LNCaP clone FGC (cell line): ENCODE measurements around the gene HEG1.

ENCODE experiments used
- DNase-seq: peaks from one replicate; pipeline ENCODE4 v3.0.0-alpha.2; 2011; ENCODE audit warnings: low read depth
- H3K4me3 ChIP-seq: 2 replicates; pipeline ENCODE4 v1.5.1; 2011; ENCODE audit warnings: mild to moderate bottlenecking, low read depth, low read length, control low read depth
- TF ChIP-seq, protein P1 (sequence below): IDR thresholded peaks from 2 replicates; pipeline ENCODE4 v1.5.1; 2012; ENCODE audit warnings: mild to moderate bottlenecking; ENCODE audit not compliant: control insufficient read depth, insufficient read depth; ENCODE audit errors: extremely low read depth

The HEG1 gene

GRCh38 chr3:124950026-124950425 is 105.8 kb downstream of the HEG1 start:
- no peak for DNase-seq
- TF ChIP-seq, protein P1, sequence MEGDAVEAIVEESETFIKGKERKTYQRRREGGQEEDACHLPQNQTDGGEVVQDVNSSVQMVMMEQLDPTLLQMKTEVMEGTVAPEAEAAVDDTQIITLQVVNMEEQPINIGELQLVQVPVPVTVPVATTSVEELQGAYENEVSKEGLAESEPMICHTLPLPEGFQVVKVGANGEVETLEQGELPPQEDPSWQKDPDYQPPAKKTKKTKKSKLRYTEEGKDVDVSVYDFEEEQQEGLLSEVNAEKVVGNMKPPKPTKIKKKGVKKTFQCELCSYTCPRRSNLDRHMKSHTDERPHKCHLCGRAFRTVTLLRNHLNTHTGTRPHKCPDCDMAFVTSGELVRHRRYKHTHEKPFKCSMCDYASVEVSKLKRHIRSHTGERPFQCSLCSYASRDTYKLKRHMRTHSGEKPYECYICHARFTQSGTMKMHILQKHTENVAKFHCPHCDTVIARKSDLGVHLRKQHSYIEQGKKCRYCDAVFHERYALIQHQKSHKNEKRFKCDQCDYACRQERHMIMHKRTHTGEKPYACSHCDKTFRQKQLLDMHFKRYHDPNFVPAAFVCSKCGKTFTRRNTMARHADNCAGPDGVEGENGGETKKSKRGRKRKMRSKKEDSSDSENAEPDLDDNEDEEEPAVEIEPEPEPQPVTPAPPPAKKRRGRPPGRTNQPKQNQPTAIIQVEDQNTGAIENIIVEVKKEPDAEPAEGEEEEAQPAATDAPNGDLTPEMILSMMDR, result no peak
- H3K4me3 ChIP-seq, result no peak overlapping the region

DNA sequence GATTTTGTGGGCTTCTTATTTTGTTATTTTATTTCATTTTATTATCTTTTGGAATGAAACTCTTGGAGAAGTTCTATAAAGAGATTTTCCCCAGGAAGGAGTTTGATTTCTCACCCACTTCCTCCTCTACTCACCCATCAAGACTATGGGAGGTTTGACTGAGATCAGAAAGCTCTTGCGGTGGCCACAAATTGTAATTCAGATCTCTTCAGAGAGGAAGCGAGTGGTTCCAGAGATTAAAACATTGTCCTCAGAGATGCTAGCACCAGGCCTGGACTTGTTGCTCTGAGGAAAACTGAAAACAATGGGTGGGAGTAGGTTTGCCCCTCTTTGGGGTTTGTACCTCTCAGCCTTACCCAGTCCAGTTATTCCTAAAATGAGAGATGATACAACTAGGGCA is 113.2 kb downstream of the HEG1 start:
- TF ChIP-seq, protein P1, result no peak
- no peak overlapping the region for H3K4me3 ChIP-seq
- DNase-seq, result no peak

DNA sequence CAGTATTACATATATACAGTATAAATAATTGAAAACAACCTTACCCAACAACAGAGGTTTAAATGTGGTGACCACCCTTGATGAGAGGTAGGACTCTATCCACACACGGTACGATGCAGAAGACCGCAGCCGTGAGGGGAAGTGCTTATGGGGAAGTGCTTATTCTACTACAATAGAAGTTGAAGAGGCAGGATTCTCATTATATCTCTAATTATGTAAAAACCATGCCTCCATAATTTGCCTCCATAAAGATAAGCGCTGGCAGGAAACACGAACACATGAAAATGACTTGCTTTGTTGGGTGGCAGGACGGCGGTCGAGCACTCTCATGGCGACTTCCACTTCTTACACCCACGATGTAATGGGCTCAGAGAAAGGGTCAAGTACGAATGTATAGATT is 114.0 kb downstream of the HEG1 start:
- H3K4me3 ChIP-seq, result no peak overlapping the region
- TF ChIP-seq, protein P1, result no peak
- no peak for DNase-seq

DNA sequence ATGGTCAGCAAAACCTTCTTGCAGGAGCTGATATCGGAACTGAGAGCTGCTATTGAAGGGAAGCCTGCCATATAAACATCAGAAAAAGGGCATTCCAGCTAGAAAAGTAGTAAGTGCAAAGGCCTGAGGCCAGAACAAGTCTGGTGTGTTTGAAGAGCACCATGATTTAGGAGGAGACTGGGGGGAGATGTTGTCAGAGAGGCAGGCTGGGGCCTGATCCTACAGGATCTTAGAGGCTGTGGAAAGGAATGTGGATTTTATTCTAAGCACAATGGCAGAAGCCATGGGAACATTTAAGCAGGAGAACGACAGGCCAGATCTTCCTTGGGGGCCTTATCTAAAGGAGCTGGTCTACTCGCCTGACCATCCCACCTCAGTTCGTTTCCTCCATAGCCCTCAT is 116.1 kb downstream of the HEG1 start:
- DNase-seq, result no peak
- TF ChIP-seq, protein P1, result no peak
- no peak overlapping the region for H3K4me3 ChIP-seq

GRCh38 chr3:124938896-124939295 is 116.9 kb downstream of the HEG1 start:
- DNase-seq, result no peak
- TF ChIP-seq, protein P1, result no peak
- H3K4me3 ChIP-seq, result no peak overlapping the region

GRCh38 chr3:124937049-124937448 is 118.7 kb downstream of the HEG1 start:
- DNase-seq, result no peak
- TF ChIP-seq, protein P1, result no peak

GRCh38 chr3:124935794-124936542 is 119.8 kb downstream of the HEG1 start:
- H3K4me3 ChIP-seq, result no peak overlapping the region
- DNase-seq, result no peak
- TF ChIP-seq, protein P1, result no peak

More at GRCh38 chr3:124937049-124937448, 118.7 kb downstream of the HEG1 start:
- no peak overlapping the region for H3K4me3 ChIP-seq
